Left colon (tissue), 2 donors: ENCODE measurements around the gene DAPK1. TPM values are rescaled to one million over a fixed set of nuclear protein-coding genes. Genes with fewer than 3 reads are reported as not detected.

Experiments used
- ATAC-seq: fragments of 200-7000 bp; cut with Tn5 transposase; one replicate; pipeline ENCODE4 v1.9.1; 2020; ENCODE audit warnings: mild to moderate bottlenecking, moderate library complexity
- DNase-seq, 2 donors: peaks; one replicate each; pipeline ENCODE4 v3.0.0-alpha.2; 2020
- intact Hi-C, 2 donors: fragments of 100-400 bp; cut with DNase I in 1 of 2; cut with micrococcal nuclease in 1 of 2; formaldehyde crosslinking; loops; one replicate each; pipeline versions ENCODE4 v1.11.2 to v1.14.0; 2022; cut with DNase I, micrococcal nuclease
- total RNA-seq, 2 donors: library from RNA; stranded (reverse); fragmentation: NEBNext Ultra II Directional; extraction: Animal tissue kit (Norgen Biotek cat#: 25700); gene quantifications; one replicate each; pipeline ENCODE4 v1.2.1, GENCODE V29; 2021
- donor health status: DM: no; HTN: no; CAD: no.
- donor health status: DM: yes; HTN: yes; CAD: no.

The DAPK1 gene
- total RNA-seq, 2 donors from 2014 or later = 10.4 to 22.8 TPM

GRCh38 chr9:87613265-87614111 is 115.8 kb downstream of the DAPK1 start:
- intact Hi-C loops = no loop called here
- no peak for ATAC-seq
- no peak for DNase-seq

- ATAC-seq = no peak
- intact Hi-C loops = no loop called here
- DNase-seq = no peak
These were observed 116.7 kb downstream of the DAPK1 start for GRCh38 chr9:87614397-87614796.

- intact Hi-C loops = no loop called here
- DNase-seq (no peak), ATAC-seq (no peak)
These were observed 117.5 kb downstream of the DAPK1 start for GRCh38 chr9:87615136-87615535.

- no peak for DNase-seq
- intact Hi-C loops = no loop called here
- no peak for ATAC-seq
These were observed 118.0 kb downstream of the DAPK1 start for GRCh38 chr9:87615547-87616148.

GRCh38 chr9:87618226-87618625 is 120.6 kb downstream of the DAPK1 start:
- intact Hi-C loops = no loop called here
- ATAC-seq (no peak), DNase-seq (no peak)

- intact Hi-C loops = no loop called here
- DNase-seq (no peak), ATAC-seq (no peak)
These were observed 121.3 kb downstream of the DAPK1 start for GRCh38 chr9:87618931-87619330.

- DNase-seq (no peak), ATAC-seq (no peak)
- intact Hi-C loops = no loop called here
These were observed 121.7 kb downstream of the DAPK1 start for GRCh38 chr9:87619346-87619745.

- DNase-seq (no peak), ATAC-seq (no peak)
- intact Hi-C loops = no loop called here
These were observed 123.2 kb downstream of the DAPK1 start for GRCh38 chr9:87620731-87621322.

GRCh38 chr9:87622098-87622497 is 124.4 kb downstream of the DAPK1 start:
- intact Hi-C loops = no loop called here
- DNase-seq = no peak
- no peak for ATAC-seq

- intact Hi-C loops = no loop called here
- ATAC-seq = no peak
- DNase-seq = no peak
These were observed 125.3 kb downstream of the DAPK1 start for GRCh38 chr9:87622923-87623322.

GRCh38 chr9:87628346-87628745 is 130.7 kb downstream of the DAPK1 start:
- ATAC-seq (no peak), DNase-seq (no peak)
- intact Hi-C loops = no loop called here

- DNase-seq = no peak
- ATAC-seq = no peak
- intact Hi-C loops = no loop called here
These were observed 131.4 kb downstream of the DAPK1 start for GRCh38 chr9:87629104-87629503.

GRCh38 chr9:87630266-87630665 is 132.6 kb downstream of the DAPK1 start:
- ATAC-seq (no peak), DNase-seq (no peak)
- intact Hi-C loops = no loop called here

- ATAC-seq = no peak
- intact Hi-C loops = no loop called here
- no peak for DNase-seq
These were observed 133.2 kb downstream of the DAPK1 start for GRCh38 chr9:87630846-87631245.

GRCh38 chr9:87635656-87636501 is 138.2 kb downstream of the DAPK1 start:
- intact Hi-C loops = no loop called here
- no peak for DNase-seq
- ATAC-seq = no peak

- no peak for ATAC-seq
- no peak for DNase-seq
- intact Hi-C loops = no loop called here
These were observed 140.6 kb downstream of the DAPK1 start for GRCh38 chr9:87638292-87638691.

- ATAC-seq = no peak
- intact Hi-C loops = no loop called here
- no peak for DNase-seq
These were observed 142.3 kb downstream of the DAPK1 start for GRCh38 chr9:87639949-87640348.

- ATAC-seq = no peak
- no peak for DNase-seq
- intact Hi-C loops = no loop called here
These were observed 142.7 kb downstream of the DAPK1 start for GRCh38 chr9:87640385-87640795.

GRCh38 chr9:87641067-87641466 is 143.4 kb downstream of the DAPK1 start:
- intact Hi-C loops = no loop called here
- no peak for ATAC-seq
- no peak for DNase-seq
